Measurements from ENCODE around the gene FGF14.

Gene FGF14

DNA sequence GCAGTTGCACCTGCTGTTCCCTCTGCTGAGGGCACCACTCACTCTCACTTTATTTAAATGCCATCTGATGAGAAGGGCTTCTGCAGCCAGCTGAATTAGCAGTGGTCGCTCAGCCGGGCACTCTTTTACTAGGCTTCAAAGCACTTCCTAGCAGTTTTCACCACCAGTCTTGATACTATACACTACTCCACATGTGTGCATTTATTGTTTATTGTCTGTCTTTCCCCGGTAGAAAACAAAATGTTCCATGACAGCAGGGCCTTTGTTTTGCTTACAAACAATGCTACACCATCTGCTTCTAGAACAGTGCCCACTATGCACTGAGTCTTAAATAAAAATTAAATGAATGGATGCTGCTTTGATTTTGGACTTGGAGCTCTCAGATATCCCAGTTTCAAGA is 404.9 kb downstream of the FGF14 start:
- Histone ChIP-seq H3K4me1 (ENCODE audit: control insufficient read depth, insufficient read depth, low read length, poor library complexity, severe bottlenecking) (no peaks in the 10 kb centered on the region), H3K36me3 (ENCODE audit: control insufficient read depth, insufficient read depth, low read length) (no peaks in the 10 kb centered on the region), H3K4me3 (ENCODE audit: extremely low read depth, insufficient read depth, low read length, poor library complexity, severe bottlenecking) (no peak overlapping the region), H3K9me3 (ENCODE audit: control insufficient read depth, low read length) (no peaks in the 10 kb centered on the region), H3K27ac (ENCODE audit: low read depth, low read length, severe bottlenecking) (no peak overlapping the region)
- WGBS, 2 experiments (ENCODE audit: insufficient coverage in 2 of 2): 100% methylated on average over 1 of the region's 3 CpGs; no CpG with 5 or more reads in 1 of the 2 experiments

DNA sequence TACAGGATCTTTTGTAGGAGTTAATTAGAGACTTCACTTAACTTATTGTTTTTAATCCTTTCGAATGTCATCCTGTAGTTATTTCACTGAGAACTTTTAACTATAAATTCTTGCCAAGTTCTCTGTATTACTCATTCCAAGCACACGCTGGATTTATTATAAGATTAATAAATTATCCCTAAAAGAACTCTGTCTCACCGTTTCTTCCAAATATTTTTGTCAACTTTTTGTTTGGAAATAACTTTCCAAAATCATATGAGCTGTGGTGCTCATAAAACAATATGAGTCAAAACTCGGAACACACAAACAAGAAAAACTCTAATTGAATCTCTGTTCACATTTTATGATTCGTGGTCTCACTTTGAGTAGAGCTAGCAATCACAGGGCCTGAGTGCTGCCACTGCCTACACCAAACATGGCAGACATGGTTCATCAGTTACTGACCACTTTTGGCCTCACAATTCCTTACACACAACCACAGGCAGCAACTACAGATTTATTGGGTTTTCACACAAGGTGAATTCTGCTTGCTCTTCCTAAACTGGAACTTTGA is 412.0 kb downstream of the FGF14 start:
- Histone ChIP-seq H3K36me3 (ENCODE audit: control insufficient read depth, insufficient read depth, low read length) (no peaks in the 10 kb centered on the region), H3K4me1 (ENCODE audit: control insufficient read depth, insufficient read depth, low read length, poor library complexity, severe bottlenecking) (no peaks in the 10 kb centered on the region), H3K4me3 (ENCODE audit: extremely low read depth, insufficient read depth, low read length, poor library complexity, severe bottlenecking) (no peak overlapping the region), H3K9me3 (ENCODE audit: control insufficient read depth, low read length) (no peaks in the 10 kb centered on the region), H3K27ac (ENCODE audit: low read depth, low read length, severe bottlenecking) (no peak overlapping the region)
- 84 to 94% methylated on average over 2 to 3 of the region's 5 CpGs for WGBS, 2 experiments (ENCODE audit: insufficient coverage in 2 of 2)

DNA sequence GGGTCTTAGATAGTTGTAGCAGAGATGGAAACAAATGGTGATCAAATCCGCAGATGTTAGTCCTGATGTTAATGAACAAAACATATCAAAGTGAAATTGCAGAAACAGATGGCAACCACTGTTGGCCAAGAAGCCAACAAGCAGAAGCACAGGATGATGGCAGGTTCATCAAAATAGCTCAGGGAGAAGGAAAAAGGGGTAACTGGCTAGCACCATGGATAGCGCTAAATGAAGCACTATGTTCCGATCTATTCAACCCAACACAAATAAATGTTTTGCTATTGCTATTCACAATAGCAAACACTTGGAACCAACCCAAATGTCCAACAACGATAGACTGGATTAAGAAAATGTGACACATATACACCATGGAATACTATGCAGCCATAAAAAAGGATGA is 413.7 kb downstream of the FGF14 start:
- H3K4me1 ChIP-seq (ENCODE audit: control insufficient read depth, insufficient read depth, low read length, poor library complexity, severe bottlenecking): no peaks in the 10 kb centered on the region
- H3K9me3 ChIP-seq (ENCODE audit: control insufficient read depth, low read length): no peaks in the 10 kb centered on the region
- H3K36me3 ChIP-seq (ENCODE audit: control insufficient read depth, insufficient read depth, low read length): no peaks in the 10 kb centered on the region
- no peak overlapping the region for H3K4me3 ChIP-seq (ENCODE audit: extremely low read depth, insufficient read depth, low read length, poor library complexity, severe bottlenecking)
- WGBS, 2 experiments (ENCODE audit: insufficient coverage in 2 of 2): 71 to 100% methylated on average over 1 to 2 of the region's 4 CpGs
- H3K27ac ChIP-seq (ENCODE audit: low read depth, low read length, severe bottlenecking): no peak overlapping the region

DNA sequence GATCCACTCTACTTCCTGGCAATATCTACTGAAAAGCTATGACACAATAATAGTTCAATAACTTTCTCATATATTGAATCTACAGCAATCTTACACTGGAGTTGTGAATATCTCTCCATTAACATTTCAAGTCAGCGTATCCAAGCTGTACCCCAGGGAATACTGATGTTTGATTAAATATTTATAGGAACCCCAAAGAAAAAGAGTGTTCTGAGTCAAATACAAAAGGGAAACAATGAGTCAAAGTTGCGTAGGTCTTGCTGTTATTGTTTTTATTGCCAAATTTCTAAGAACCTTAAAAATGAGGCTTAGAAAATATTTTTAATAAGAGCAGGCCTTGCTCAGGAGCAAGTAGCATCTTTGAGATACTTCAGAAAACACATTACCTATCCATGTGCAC is 415.5 kb downstream of the FGF14 start:
- Histone ChIP-seq H3K36me3 (ENCODE audit: control insufficient read depth, insufficient read depth, low read length) (no peaks in the 10 kb centered on the region), H3K9me3 (ENCODE audit: control insufficient read depth, low read length) (no peaks in the 10 kb centered on the region), H3K27ac (ENCODE audit: low read depth, low read length, severe bottlenecking) (no peak overlapping the region), H3K4me3 (ENCODE audit: extremely low read depth, insufficient read depth, low read length, poor library complexity, severe bottlenecking) (no peak overlapping the region), H3K4me1 (ENCODE audit: control insufficient read depth, insufficient read depth, low read length, poor library complexity, severe bottlenecking) (no peaks in the 10 kb centered on the region)
- WGBS, 2 experiments (ENCODE audit: insufficient coverage in 2 of 2): 100% methylated on average over 1 of the region's 2 CpGs

DNA sequence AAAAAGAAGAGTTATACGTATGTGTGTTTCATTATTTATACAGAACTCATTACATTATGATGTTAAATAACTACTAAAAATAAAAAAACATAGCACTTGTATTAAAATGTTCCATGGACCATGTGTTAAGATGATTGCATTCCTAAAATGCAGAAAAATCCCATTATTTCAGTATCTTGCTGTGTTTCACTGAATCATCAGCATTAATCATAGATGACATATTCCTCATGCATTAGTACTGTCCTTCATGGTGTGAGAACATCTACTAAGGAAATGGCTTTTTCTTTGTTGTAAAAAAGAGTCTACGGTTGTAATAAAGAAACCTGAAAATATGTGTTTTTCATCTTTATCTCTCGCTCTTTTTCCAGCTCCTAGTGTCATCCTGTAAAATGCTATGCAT is 416.5 kb downstream of the FGF14 start:
- H3K27ac ChIP-seq (ENCODE audit: low read depth, low read length, severe bottlenecking): no peak overlapping the region

DNA sequence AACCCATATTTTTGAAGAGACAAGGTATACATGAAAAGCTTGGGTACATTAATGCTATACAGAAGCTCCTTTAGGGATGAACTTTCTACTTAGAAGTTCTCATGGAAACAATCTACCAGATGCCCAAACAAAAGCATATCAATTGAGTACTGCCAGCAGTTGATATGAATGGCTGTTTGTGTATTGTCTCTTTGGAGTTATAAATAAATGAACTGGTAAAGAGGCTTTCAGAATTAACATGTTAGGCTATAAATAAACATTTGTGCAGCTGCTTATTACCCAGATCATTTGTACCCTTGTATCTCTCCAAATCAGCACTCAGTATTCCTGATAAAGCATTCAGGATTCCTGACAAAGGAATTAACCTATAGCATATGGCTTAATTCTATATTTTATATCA is 418.9 kb downstream of the FGF14 start:
- no peaks in the 10 kb centered on the region for H3K4me1 ChIP-seq (ENCODE audit: control insufficient read depth, insufficient read depth, low read length, poor library complexity, severe bottlenecking)
- H3K4me3 ChIP-seq (ENCODE audit: extremely low read depth, insufficient read depth, low read length, poor library complexity, severe bottlenecking): no peak overlapping the region
- H3K27ac ChIP-seq (ENCODE audit: low read depth, low read length, severe bottlenecking): no peak overlapping the region
- no peaks in the 10 kb centered on the region for H3K9me3 ChIP-seq (ENCODE audit: control insufficient read depth, low read length)
- H3K36me3 ChIP-seq (ENCODE audit: control insufficient read depth, insufficient read depth, low read length): no peaks in the 10 kb centered on the region

More for the DNA sequence above, 416.5 kb downstream of the FGF14 start:
- Histone ChIP-seq H3K9me3 (ENCODE audit: control insufficient read depth, low read length) (no peaks in the 10 kb centered on the region), H3K4me1 (ENCODE audit: control insufficient read depth, insufficient read depth, low read length, poor library complexity, severe bottlenecking) (no peaks in the 10 kb centered on the region), H3K4me3 (ENCODE audit: extremely low read depth, insufficient read depth, low read length, poor library complexity, severe bottlenecking) (no peak overlapping the region), H3K36me3 (ENCODE audit: control insufficient read depth, insufficient read depth, low read length) (no peaks in the 10 kb centered on the region)
- WGBS, 2 experiments (ENCODE audit: insufficient coverage in 2 of 2): no CpG with 5 or more reads among the region's 3 CpGs

DNA sequence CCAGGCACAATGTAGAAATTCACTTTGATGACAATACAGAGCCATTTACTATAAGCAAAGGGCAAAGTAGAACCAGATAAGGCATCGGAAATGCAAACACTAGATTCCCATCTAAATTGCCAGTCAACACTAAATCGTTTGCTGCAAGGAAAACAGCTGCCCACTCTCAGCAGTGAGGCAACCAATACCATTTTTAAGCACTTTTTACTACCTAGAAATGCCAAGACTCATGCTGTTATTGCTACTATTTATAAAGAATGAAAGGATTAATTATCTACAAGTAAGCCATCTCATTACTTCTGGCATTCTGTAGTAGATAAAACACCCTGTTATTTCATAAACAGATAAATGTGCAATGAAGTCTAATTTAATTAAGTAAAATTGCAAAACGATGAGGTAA is 422.0 kb downstream of the FGF14 start:
- no peaks in the 10 kb centered on the region for H3K9me3 ChIP-seq (ENCODE audit: control insufficient read depth, low read length)
- 83 to 94% methylated on average over 2 of the region's 3 CpGs for WGBS, 2 experiments (ENCODE audit: insufficient coverage in 2 of 2)
- H3K27ac ChIP-seq (ENCODE audit: low read depth, low read length, severe bottlenecking): no peak overlapping the region
- H3K4me1 ChIP-seq (ENCODE audit: control insufficient read depth, insufficient read depth, low read length, poor library complexity, severe bottlenecking): no peaks in the 10 kb centered on the region
- no peak overlapping the region for H3K4me3 ChIP-seq (ENCODE audit: extremely low read depth, insufficient read depth, low read length, poor library complexity, severe bottlenecking)
- no peaks in the 10 kb centered on the region for H3K36me3 ChIP-seq (ENCODE audit: control insufficient read depth, insufficient read depth, low read length)

DNA sequence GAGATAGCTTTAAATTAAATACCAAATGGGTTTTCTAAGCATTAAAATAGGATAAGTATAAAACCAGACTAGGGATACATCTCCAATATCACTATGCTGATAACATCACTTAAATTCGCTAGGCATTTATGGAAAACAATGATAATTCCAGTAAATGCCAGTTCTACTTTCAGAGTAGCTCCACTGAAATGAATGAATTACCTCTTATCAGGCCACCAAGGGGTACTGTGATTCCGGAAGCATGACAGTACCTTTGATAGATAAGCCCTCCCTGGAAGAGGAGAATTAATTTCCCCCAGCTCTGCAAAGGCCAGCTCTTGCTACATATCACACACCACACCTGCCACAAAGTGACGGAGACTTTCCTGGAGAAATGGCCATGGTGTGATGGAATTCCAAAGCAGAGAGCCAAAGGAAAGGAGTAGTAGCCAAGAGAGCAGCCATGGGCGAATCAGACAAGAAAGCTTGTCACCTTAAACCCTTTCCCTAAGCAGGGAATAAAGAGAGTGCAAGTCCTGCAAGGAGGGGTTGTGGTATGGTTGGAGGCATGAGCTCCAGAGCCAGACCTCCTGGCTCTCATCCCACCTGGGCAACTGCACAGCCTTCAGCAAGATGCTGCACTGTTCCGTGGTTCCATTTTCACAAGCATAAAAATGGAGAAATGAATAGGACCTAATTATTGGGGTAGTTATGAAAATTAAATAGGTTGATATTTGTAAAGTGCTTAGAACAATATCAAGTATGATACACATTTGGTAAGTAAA is 423.1 kb downstream of the FGF14 start:
- Histone ChIP-seq H3K4me1 (ENCODE audit: control insufficient read depth, insufficient read depth, low read length, poor library complexity, severe bottlenecking) (no peaks in the 10 kb centered on the region), H3K27ac (ENCODE audit: low read depth, low read length, severe bottlenecking) (no peak overlapping the region), H3K36me3 (ENCODE audit: control insufficient read depth, insufficient read depth, low read length) (no peaks in the 10 kb centered on the region), H3K9me3 (ENCODE audit: control insufficient read depth, low read length) (no peaks in the 10 kb centered on the region), H3K4me3 (ENCODE audit: extremely low read depth, insufficient read depth, low read length, poor library complexity, severe bottlenecking) (no peak overlapping the region)
- 73 to 80% methylated on average over 1 of the region's 5 CpGs for WGBS, 2 experiments (ENCODE audit: insufficient coverage in 2 of 2)

DNA sequence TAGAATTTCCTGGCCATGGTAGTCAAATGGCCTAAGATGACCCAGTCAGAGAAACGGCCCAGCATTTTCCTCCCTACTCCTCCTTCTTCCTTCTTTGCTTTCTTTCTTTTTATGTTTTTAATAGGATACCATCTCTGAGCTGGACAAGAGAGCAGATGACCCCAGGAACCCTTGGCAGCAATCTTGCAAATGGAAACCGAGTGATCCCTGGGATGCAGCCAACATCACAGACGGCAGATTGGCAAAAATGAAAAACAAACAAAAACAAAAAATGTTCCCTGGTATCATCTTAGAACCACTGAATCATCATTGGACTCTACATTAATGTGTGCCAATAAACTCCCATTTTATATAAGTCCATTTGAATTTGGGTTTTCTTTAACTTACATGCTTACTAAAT is 424.4 kb downstream of the FGF14 start:
- WGBS, 2 experiments (ENCODE audit: insufficient coverage in 2 of 2): 80 to 83% methylated on average over 1 to 2 of the region's 3 CpGs
- Histone ChIP-seq H3K36me3 (ENCODE audit: control insufficient read depth, insufficient read depth, low read length) (no peaks in the 10 kb centered on the region), H3K4me3 (ENCODE audit: extremely low read depth, insufficient read depth, low read length, poor library complexity, severe bottlenecking) (no peak overlapping the region), H3K27ac (ENCODE audit: low read depth, low read length, severe bottlenecking) (no peak overlapping the region), H3K9me3 (ENCODE audit: control insufficient read depth, low read length) (no peaks in the 10 kb centered on the region), H3K4me1 (ENCODE audit: control insufficient read depth, insufficient read depth, low read length, poor library complexity, severe bottlenecking) (no peaks in the 10 kb centered on the region)

DNA sequence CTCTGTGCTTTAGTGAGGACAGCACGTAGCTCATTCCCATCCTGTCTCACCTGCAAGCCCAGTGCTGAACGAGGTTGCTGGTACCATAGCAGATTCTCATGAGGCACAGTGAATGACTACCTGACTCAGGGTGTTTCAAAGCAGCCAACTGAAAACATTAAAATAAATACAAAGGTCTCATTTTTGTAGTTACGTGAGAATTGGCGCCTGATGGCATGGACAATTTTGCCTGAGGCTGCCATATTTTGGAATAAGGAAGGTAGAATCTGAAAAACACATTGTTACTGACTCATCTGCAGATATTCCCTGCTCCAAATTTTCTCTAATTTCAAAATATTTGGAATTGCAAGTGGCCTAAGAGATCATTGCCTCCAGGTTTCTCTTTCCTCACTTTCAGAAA is 429.7 kb downstream of the FGF14 start:
- no peaks in the 10 kb centered on the region for H3K9me3 ChIP-seq (ENCODE audit: control insufficient read depth, low read length)
- no peaks in the 10 kb centered on the region for H3K4me1 ChIP-seq (ENCODE audit: control insufficient read depth, insufficient read depth, low read length, poor library complexity, severe bottlenecking)
- 73 to 89% methylated on average over 1 to 2 of the region's 4 CpGs for WGBS, 2 experiments (ENCODE audit: insufficient coverage in 2 of 2)
- no peak overlapping the region for H3K4me3 ChIP-seq (ENCODE audit: extremely low read depth, insufficient read depth, low read length, poor library complexity, severe bottlenecking)
- H3K36me3 ChIP-seq (ENCODE audit: control insufficient read depth, insufficient read depth, low read length): no peaks in the 10 kb centered on the region
- H3K27ac ChIP-seq (ENCODE audit: low read depth, low read length, severe bottlenecking): no peak overlapping the region

DNA sequence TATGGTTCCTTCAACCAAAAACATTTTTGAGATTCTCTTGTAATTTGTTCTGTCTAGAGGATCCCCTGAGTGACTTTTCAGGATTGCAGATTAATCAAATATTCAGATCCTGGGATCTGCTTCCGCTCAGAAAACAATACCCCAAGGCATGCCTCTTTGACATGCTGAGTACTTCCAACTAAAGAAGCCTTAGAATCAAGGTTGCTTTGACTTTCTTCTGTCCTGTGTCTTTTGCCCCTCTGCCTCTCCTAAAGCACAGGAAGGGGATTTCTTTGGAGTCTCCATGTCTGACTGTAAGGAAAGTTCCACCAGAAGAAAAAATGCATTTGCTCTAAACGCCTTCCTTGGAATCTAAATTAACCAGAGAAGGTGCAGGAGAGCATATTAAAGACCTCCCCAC is 431.5 kb downstream of the FGF14 start:
- Histone ChIP-seq H3K4me3 (ENCODE audit: extremely low read depth, insufficient read depth, low read length, poor library complexity, severe bottlenecking) (no peak overlapping the region), H3K4me1 (ENCODE audit: control insufficient read depth, insufficient read depth, low read length, poor library complexity, severe bottlenecking) (no peaks in the 10 kb centered on the region), H3K9me3 (ENCODE audit: control insufficient read depth, low read length) (no peaks in the 10 kb centered on the region), H3K36me3 (ENCODE audit: control insufficient read depth, insufficient read depth, low read length) (no peaks in the 10 kb centered on the region), H3K27ac (ENCODE audit: low read depth, low read length, severe bottlenecking) (no peak overlapping the region)
- 27 to 50% methylated on average over 1 of the region's 2 CpGs for WGBS, 2 experiments (ENCODE audit: insufficient coverage in 2 of 2)
